ENCODE data around the gene ERG. TPM values are rescaled to one million over a fixed set of nuclear protein-coding genes. Genes with fewer than 3 reads are reported as not detected.

The ERG gene
- polyA plus RNA-seq, 1 donor from 2014 or later: not detected

DNA sequence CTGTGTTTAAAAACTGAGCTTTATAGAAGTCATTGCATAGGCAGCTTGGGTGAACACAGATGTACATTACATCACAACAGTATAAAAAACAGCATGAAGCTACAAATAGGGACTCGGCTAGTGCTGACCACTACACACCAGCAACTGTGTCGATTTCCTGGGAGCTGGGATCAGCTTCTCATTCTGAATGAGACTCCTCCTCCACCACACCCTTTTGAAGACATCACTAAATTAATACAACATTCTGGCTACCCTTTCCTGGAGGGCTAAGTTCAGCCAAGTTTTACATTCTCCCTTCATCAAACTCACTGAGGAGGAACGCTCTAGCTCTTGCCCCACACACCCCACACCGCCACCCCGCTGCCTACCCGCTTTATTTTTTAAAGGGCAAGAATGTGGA, 102.7 kb downstream of the ERG start:
- no peak overlapping the region for H3K4me3 ChIP-seq (ENCODE audit: low read length)
- no peaks in the 10 kb centered on the region for H3F3A ChIP-seq (ENCODE audit: insufficient read depth, low read length, poor library complexity, severe bottlenecking)
- no peaks in the 10 kb centered on the region for H3K79me2 ChIP-seq (replicated peaks; ENCODE audit: insufficient read depth, low read length)
- H3K36me3 ChIP-seq (ENCODE audit: insufficient read depth, low read length): no peaks in the 10 kb centered on the region
- TF ChIP-seq RAD21 (conservative IDR thresholded peaks at IDR 0.05) (no peak), MXI1 (conservative IDR thresholded peaks at IDR 0.05; ENCODE audit: poor library complexity, severe bottlenecking) (no peak), POLR2AphosphoS5 (IDR thresholded peaks at IDR 0.05) (no peak), EP300 (conservative IDR thresholded peaks at IDR 0.05; ENCODE audit: poor library complexity, severe bottlenecking) (no peak), SMC3 (conservative IDR thresholded peaks at IDR 0.05; ENCODE audit: poor library complexity) (no peak), EZH2 (IDR thresholded peaks at IDR 0.05; ENCODE audit: borderline replicate concordance, insufficient read depth, low read length, poor library complexity, severe bottlenecking) (no peak), TAF1 (IDR thresholded peaks at IDR 0.05; ENCODE audit: low read depth) (no peak)
- TF ChIP-seq, protein P1, sequence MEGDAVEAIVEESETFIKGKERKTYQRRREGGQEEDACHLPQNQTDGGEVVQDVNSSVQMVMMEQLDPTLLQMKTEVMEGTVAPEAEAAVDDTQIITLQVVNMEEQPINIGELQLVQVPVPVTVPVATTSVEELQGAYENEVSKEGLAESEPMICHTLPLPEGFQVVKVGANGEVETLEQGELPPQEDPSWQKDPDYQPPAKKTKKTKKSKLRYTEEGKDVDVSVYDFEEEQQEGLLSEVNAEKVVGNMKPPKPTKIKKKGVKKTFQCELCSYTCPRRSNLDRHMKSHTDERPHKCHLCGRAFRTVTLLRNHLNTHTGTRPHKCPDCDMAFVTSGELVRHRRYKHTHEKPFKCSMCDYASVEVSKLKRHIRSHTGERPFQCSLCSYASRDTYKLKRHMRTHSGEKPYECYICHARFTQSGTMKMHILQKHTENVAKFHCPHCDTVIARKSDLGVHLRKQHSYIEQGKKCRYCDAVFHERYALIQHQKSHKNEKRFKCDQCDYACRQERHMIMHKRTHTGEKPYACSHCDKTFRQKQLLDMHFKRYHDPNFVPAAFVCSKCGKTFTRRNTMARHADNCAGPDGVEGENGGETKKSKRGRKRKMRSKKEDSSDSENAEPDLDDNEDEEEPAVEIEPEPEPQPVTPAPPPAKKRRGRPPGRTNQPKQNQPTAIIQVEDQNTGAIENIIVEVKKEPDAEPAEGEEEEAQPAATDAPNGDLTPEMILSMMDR (IDR thresholded peaks at IDR 0.05; ENCODE audit: poor library complexity, severe bottlenecking): no peak
- TF ChIP-seq, protein P2, sequence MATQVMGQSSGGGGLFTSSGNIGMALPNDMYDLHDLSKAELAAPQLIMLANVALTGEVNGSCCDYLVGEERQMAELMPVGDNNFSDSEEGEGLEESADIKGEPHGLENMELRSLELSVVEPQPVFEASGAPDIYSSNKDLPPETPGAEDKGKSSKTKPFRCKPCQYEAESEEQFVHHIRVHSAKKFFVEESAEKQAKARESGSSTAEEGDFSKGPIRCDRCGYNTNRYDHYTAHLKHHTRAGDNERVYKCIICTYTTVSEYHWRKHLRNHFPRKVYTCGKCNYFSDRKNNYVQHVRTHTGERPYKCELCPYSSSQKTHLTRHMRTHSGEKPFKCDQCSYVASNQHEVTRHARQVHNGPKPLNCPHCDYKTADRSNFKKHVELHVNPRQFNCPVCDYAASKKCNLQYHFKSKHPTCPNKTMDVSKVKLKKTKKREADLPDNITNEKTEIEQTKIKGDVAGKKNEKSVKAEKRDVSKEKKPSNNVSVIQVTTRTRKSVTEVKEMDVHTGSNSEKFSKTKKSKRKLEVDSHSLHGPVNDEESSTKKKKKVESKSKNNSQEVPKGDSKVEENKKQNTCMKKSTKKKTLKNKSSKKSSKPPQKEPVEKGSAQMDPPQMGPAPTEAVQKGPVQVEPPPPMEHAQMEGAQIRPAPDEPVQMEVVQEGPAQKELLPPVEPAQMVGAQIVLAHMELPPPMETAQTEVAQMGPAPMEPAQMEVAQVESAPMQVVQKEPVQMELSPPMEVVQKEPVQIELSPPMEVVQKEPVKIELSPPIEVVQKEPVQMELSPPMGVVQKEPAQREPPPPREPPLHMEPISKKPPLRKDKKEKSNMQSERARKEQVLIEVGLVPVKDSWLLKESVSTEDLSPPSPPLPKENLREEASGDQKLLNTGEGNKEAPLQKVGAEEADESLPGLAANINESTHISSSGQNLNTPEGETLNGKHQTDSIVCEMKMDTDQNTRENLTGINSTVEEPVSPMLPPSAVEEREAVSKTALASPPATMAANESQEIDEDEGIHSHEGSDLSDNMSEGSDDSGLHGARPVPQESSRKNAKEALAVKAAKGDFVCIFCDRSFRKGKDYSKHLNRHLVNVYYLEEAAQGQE (IDR thresholded peaks at IDR 0.05; ENCODE audit: borderline replicate concordance): no peak
- H3K27me3 ChIP-seq (ENCODE audit: insufficient read depth, low read depth, low read length): no peaks in the 10 kb centered on the region
- no peaks in the 10 kb centered on the region for H3K9me3 ChIP-seq (ENCODE audit: low read length)
- H3K9ac ChIP-seq (ENCODE audit: low read length): no peak overlapping the region
- H2AFZ ChIP-seq (ENCODE audit: low read depth, low read length): no peak overlapping the region
- no peaks in the 10 kb centered on the region for H3K9me2 ChIP-seq (ENCODE audit: insufficient read depth, low read length)
- H3K4me2 ChIP-seq (ENCODE audit: low read length): no peak overlapping the region
- H3K27ac ChIP-seq (ENCODE audit: low read length): no peak overlapping the region
- H4K20me1 ChIP-seq (ENCODE audit: insufficient read depth): no peaks in the 10 kb centered on the region

DNA sequence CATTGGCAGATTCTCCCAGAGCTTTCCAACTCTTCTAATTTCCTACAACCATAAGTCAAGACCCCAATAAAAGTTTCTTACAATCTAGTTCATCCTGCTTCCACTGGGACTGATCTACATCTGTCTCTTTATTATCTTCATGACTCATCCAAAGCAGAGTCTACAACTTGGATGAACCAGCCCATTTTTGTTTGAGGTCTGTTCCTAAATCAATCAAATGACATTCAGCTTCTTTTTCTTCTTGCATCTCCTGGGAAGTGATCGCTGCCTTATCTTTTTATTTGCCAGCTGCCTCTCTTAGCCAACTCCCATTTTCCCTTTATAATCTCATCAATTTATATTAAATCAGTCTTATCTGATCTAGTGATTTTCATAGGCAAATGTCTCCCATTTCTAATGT, 105.6 kb downstream of the ERG start:
- H3K4me3 ChIP-seq (ENCODE audit: low read length): no peak overlapping the region
- H3K9me3 ChIP-seq (ENCODE audit: low read length): no peaks in the 10 kb centered on the region
- TF ChIP-seq EP300 (conservative IDR thresholded peaks at IDR 0.05; ENCODE audit: poor library complexity, severe bottlenecking) (no peak), MXI1 (conservative IDR thresholded peaks at IDR 0.05; ENCODE audit: poor library complexity, severe bottlenecking) (no peak), RAD21 (conservative IDR thresholded peaks at IDR 0.05) (no peak), POLR2AphosphoS5 (IDR thresholded peaks at IDR 0.05) (no peak), SMC3 (conservative IDR thresholded peaks at IDR 0.05; ENCODE audit: poor library complexity) (no peak), TAF1 (IDR thresholded peaks at IDR 0.05; ENCODE audit: low read depth) (no peak), EZH2 (IDR thresholded peaks at IDR 0.05; ENCODE audit: borderline replicate concordance, insufficient read depth, low read length, poor library complexity, severe bottlenecking) (no peak)
- TF ChIP-seq, protein P2 (IDR thresholded peaks at IDR 0.05; ENCODE audit: borderline replicate concordance): no peak
- TF ChIP-seq, protein P1 (IDR thresholded peaks at IDR 0.05; ENCODE audit: poor library complexity, severe bottlenecking): no peak
- no peaks in the 10 kb centered on the region for H3K9me2 ChIP-seq (ENCODE audit: insufficient read depth, low read length)
- H2AFZ ChIP-seq (ENCODE audit: low read depth, low read length): no peak overlapping the region
- no peaks in the 10 kb centered on the region for H3K36me3 ChIP-seq (ENCODE audit: insufficient read depth, low read length)
- no peak overlapping the region for H3K27ac ChIP-seq (ENCODE audit: low read length)
- H3K9ac ChIP-seq (ENCODE audit: low read length): no peak overlapping the region
- no peaks in the 10 kb centered on the region for H4K20me1 ChIP-seq (ENCODE audit: insufficient read depth)
- H3K27me3 ChIP-seq (ENCODE audit: insufficient read depth, low read depth, low read length): no peaks in the 10 kb centered on the region
- H3K79me2 ChIP-seq (replicated peaks; ENCODE audit: insufficient read depth, low read length): no peaks in the 10 kb centered on the region
- no peak overlapping the region for H3K4me2 ChIP-seq (ENCODE audit: low read length)
- H3F3A ChIP-seq (ENCODE audit: insufficient read depth, low read length, poor library complexity, severe bottlenecking): no peaks in the 10 kb centered on the region
